NCI-H2227 (cell line): ENCODE measurements around the gene SARS2.

ENCODE experiments used
- DNase-seq: peaks from one replicate; lab custom pipeline; 2025; ENCODE audit not compliant: unreplicated experiment; lab: John Stamatoyannopoulos, UW

SARS2 gene

DNA sequence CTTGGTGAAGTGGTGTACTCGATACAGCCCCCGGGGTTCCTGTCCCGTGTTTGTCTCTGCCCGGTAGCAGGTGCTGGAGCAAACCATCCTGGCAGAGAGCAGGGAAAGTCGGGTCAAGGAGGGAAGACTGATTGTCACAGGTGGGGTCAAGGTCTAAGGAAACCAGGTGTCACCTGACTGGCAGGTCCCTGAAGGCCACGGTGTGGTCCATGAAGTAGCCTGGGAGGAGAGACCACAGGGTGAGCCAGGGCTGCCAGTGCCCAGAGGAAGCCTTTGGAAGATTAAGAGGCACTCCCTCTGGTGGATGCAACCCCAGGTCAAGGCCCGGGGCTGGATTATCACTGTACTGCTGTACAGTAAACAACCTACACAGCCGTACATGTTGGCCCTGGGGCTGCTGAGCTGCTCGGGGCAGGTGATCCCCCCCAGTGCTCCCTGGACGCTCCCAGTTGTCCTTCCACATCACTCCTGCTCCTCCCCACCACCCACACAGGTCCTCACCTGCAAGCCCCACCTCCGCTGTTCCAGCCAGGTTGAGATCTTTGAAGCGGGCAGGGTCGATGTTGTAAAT lies 12.6 kb downstream of the SARS2 start:
- DNase-seq = no peak

DNA sequence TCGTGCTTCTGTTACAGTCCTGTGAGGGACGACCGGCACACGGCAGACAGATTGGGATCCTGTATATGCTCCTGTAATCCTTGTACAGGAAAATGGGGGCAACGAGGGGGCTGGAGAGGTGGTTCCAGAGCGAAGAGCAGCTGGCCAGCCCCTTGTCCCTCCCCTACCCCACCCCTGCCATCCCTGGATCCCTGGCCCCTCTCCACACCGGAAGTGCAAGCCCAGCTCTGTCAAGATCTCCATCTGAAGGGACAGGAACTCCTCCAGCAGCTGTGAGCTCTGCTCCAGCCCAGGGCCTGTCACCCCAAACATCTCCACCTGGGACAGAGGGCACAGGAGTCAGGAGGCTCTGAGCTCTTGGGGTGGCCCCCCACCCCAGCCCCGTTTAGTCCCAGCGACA lies 13.0 kb downstream of the SARS2 start:
- no peak for DNase-seq

DNA sequence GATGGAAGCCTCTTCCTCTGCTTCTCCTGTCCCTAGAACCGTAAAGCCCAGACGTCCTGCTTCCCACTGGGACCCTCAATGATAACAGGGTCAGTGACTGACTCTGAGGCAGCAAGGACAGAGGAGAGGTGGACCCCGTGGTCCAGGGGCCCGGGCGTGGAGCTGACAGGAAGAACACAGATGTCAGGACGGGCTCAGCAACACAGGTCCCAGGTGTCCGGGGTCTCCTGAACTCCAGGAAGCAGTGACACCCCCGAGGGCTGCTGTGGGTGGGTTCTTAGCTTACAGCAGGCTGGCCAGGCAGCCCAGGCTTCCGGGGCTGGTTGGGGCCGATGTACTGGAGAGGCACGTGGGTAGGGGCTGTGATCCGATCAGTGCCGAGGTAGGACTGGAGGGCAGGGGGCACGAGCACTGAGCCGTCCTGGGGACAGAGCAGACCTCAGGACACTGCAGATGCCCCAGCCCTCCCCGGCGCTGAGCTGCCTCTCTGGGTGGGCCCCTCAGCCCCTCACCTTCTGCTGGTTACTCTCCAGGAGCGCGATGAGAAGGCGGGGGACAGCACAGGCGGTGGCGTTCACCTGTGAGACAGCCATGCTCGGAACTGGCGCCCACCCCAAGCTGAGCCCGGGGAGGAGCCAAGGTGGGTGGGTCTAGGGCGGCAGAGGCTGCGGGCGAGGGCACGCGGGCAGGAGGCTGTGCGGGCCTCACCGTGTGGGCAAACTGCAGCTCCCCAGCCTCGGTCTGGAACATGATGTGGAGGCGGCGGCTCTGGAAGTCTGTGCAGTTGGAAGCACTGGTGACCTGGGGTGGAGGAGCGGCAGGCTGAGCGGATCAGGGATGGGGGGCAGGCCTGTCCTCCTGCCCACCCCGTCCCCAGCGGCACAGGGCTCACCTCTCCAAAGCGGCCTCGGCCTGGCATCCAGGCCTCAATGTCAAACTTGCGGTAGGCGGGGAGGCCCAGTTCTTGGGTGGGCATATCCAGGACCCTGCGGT lies 14.9 kb downstream of the SARS2 start:
- DNase-seq = no peak

DNA sequence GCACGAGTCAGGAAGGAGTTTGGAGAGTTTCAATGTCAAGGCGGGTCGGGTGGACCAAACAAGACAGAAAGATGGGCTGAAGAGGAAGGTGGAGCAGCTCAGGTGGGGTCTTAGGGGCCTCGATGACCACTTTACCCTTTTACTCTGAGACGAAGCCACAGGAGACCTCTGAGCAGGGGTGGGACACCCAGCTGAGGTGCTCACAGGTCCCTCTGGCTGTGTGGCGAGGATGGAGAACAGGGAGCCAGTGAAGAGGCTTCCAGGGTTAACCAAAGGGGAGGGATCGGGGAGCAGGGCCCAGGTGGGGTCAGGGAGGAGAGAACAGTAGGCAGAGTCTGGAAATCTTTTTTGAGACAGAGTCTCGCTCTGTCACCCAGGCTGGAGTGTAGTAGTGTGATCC lies 16.6 kb downstream of the SARS2 start:
- DNase-seq = no peak

DNA sequence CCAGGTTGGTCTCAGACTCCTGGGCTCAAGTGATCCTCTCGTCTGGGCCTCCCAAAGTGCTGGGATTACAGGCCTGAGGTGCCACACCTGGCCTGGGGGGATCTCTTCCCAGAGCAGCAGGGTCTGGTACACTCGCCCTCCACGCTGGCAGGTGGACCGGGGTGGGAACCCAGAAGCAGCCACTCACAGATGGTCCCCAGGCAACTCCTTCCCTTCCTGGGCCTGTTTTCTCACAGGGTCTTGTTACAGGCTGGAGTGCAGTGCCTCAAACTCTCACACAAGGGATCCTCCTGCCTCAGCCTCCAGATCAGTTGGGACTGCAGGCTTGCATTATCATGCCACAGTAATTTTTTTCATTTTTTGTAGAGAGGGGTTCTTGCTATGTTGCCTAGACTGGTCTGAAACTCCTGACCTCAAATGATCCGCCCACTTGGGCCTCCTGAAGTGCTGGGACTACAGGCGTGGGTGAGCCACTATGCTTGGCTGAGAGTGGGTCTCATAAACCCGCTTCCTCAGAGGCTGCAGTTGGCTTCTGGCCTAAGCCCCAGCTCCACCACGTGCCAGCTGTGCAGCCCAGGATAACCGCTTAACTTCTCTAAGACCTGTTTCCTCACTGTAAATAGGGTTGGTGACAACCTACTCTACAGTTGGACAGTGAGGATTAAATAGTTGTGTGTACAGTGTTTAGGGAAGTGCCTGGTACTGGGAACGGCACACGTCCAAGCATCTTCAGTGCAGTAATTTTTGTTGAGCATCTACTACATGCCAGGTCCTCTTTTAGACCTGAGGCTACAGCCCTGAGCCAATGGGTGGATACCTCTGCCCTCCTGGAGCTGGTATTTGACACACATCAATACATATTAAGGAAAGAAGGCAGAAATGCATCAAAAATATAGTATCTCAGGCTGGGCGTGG lies 17.7 kb downstream of the SARS2 start:
- DNase-seq = no peak

DNA sequence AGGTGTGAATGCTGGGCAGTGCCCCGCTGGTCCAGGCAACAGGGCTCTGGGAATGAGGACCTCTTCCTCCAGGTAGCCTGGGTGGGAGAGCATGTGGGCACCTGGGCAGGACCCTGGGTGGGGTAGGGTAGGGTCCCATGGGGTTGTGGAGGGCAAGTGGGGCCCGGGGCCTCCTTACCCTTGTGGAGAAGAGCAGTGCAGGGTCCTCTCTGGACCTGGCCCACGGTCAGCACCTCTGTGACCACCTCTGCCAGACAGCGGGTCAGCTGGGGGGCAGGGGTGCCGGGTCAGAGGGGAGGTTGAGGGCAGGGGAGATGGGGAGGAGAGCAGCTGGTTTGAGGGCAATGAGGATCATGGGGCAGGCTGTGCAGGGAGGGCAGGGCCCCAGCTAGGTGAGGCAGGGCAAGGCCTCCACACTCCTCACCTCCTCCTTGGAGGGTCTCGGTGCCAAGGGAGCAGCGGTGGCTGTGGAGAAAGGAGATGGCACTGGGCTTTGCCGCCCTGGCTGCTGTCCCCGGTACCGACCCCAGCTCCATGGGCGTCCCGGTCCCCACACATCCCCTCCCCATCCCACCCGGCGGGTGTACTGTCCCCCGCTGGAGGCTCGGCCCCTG lies 19.1 kb downstream of the SARS2 start:
- DNase-seq = no peak

DNA sequence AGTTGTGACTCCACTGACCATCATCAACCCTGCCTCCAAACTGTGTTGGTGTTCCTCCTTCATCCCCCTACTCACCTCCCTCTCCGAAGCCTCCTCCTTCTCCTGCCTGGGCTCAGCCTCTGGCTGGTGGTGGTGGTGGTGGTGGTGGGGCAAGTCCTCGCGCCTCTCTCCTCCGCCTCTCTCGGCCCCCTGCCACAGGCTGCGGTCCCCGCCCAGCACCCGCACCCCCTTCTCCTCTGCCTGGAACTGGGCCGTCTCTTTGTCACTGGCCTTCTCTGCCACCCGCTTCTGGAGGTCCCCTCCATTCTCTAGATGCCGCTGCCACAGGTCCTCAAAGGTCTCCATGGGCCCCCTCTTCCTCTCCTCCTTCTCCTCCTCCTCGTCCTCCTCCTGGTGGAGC lies 20.1 kb downstream of the SARS2 start:
- no peak for DNase-seq

DNA sequence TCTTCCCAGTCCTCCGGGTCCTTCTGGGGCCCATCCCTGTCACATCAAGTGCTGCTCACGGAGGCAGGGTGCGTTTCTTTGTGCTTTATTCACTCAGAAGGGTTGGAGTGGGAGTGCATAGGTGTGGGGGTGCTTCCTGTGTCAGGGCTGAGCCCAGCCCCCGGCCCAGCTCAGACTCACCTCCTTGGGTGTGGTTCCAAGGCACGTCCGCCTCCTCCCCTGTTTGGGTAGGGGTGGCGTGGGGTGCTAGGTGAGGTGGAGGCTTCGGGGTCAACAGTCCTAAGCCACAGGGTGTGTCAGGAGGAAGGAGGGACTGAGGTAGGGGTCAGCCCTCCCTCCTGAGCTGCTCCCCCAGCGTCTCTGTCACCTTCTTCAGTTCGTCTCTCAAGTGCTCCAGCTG lies 21.7 kb downstream of the SARS2 start:
- no peak for DNase-seq

DNA sequence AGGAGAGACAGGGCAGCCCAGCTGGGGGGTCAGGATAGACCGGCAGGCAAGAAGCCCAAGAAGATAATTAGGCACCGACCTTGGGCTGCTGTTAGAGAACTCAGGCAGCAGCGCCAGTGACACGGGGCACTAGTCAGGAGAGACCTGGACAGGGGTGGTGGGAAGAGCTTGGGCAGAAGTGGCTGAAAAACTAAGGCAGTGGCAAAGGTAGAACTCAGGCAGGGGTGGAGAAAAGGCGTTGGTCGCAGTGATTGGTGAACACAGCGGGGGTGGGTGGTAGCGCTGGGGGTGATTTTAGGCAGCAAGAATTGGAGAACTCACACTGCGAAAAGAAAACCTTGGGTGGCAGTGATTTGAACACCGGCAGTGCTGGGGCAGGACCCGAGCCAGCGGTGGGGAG lies 22.9 kb downstream of the SARS2 start:
- no peak for DNase-seq

DNA sequence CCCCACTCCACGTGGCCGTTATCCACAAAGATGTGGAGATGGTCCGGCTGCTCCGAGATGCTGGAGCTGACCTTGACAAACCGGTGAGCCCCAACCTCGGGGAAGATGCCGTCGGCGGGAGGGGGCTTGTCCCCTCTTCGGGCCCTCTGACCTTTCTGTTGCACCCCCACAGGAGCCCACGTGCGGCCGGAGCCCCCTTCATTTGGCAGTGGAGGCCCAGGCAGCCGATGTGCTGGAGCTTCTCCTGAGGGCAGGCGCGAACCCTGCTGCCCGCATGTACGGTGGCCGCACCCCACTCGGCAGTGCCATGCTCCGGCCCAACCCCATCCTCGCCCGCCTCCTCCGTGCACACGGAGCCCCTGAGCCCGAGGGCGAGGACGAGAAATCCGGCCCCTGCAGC lies 23.3 kb downstream of the SARS2 start:
- no peak for DNase-seq

DNA sequence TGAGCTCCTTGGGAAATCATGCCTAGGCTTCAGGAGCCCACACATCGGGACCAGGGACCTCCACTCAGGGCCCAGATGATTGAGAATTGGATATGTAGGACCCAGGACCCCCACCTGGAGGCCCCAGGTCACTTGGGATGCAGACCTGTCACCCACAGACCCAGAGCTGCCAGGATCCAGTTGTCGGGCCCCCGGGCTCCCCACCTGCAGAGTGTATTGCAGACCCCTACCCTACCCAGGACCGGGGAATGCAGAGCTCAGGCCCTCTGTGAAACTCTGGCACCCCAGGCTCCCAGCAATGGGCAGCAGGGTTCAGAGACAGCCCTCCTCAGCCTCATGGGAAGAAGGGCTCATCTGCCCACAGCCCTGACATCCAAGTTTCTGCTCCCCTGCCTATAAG lies 24.9 kb downstream of the SARS2 start:
- no peak for DNase-seq

DNA sequence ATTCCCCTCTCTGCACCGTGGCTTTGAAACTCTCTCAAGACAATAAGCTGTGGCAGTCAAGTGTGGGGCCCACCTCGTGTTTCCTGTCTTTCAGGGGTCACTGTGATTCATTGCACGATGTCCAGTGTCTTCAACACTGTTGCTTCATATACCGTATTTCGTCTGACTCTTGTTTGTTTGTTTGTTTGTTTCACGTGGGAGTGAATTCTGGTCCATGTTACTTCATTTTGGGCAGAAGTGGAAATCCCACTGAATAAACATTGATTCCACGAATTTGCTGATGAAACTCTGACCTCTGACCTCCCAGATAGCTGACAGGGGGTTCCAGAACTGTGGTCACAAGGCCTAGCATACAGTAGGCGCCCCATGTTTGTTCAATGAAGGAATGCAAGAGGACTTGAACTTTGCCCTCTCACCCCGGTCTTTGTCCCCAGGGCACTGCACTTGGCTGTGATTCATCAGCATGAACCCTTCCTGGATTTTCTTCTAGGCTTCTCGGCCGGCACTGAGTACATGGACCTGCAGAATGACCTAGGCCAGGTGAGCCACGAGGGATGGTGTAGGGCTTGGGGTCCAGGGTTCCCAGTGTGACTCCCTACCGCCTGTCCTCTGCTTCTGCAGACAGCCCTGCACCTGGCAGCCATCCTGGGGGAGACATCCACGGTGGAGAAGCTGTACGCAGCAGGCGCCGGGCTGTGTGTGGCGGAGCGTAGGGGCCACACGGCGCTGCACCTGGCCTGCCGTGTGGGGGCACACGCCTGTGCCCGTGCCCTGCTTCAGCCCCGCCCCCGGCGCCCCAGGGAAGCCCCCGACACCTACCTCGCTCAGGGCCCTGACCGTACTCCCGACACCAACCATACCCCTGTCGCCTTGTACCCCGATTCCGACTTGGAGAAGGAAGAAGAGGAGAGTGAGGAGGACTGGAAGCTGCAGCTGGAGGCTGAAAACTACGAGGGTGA lies 25.7 kb downstream of the SARS2 start:
- no peak for DNase-seq

DNA sequence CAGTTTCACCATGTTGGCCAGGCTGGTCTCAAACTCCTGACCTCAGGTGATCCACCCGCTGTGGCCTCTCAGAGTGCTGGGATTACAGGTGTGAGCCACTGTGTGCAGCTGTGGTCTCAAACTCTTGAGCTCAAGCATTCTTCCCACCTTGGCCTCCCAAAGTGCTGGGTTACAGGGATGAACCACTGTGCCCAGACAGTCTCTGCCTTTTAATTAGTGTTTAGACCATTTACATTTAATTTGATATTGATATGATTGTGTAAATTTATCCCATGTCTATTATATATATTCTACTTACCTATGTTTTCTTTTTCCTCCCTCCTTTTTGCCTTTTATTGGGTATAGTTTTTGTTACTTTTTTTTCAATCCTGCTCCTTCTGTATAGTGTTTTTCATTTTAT lies 28.9 kb downstream of the SARS2 start:
- no peak for DNase-seq

DNA sequence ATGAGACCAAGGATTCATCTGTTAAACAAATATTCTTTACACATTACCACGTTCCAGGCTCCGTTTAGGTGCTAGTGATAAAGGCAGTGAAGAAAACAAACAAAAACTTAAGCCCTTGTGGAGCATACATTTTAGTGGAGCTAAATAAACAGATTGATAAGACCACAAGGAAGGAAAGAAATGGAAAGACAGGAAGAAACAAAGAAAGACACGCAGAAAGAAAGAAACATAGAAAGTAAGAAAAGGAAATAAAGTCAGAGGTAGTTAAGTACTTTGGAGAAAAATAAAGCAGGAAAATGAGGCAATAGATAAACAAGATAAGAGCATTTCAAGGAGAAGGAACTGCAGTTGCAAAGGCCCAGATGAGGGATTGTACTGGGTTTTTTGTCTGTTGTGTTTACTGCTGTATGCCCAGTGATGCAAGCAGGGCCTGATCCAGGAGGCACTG lies 29.8 kb downstream of the SARS2 start:
- DNase-seq = no peak

DNA sequence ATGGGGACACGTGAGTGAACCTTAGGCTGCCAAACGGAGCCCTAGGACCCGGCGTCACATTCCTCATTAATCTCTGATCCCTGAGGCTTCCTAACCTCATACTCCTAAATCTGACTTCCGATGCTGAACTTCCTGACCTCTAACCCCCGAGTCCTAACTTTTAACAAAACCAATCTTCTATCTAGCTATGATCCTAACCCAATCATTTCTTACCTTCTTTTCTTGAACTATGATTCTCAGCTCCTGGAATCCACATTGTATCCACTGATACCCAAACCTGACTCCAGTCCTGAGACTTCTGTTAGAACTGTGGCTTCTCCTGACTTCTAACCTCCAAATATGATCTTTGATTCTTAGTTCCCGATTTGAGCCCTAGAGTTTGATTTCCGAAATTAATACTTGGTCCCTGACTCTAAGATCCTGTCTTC lies 30.3 kb downstream of the SARS2 start:
- DNase-seq = no peak

DNA sequence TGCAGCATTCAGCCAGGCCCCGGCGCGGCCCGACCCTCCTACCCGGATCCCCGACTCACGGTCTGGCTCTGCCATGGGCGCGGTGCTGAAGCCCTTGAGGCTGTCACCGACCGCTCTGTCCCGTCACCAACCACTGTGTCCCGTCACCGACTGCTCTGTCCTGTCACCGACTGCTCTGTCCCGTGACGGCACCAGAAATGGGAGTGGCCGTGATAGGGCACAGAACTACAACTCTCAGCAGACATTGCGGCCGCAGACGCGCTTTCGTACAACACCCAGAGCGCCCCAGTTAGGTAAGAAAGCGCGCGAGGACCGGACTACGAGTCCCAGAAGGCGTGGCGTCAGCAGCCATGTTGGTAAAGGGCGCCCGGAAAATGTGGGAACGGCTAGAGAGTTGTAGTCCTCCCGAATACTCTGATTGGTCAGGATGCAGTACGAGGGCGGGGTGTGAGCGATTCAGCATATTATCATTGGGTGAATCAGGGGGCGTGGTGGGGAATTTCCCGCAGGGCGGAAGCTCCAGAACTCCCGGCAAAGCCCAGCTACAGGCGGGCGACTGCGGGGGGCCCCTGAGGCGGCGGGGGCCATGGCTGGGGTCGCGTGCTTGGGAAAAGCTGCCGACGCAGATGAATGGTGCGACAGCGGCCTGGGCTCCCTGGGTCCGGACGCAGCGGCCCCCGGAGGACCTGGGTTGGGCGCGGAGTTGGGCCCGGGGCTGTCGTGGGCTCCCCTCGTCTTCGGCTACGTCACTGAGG lies 30.9 kb downstream of the SARS2 start, which contains the start of the genes NFKBIB and SIRT2:
TSS of gene NFKBIB (plus strand) at position 523 of the 755 bp plus-strand sequence. CDS start at position 587, 64 bp downstream.
TSS of gene SIRT2 (minus strand) at position 172 of the 755 bp plus-strand sequence. CDS start at position 75, 97 bp downstream.
- DNase-seq = peak; percentile 100

DNA sequence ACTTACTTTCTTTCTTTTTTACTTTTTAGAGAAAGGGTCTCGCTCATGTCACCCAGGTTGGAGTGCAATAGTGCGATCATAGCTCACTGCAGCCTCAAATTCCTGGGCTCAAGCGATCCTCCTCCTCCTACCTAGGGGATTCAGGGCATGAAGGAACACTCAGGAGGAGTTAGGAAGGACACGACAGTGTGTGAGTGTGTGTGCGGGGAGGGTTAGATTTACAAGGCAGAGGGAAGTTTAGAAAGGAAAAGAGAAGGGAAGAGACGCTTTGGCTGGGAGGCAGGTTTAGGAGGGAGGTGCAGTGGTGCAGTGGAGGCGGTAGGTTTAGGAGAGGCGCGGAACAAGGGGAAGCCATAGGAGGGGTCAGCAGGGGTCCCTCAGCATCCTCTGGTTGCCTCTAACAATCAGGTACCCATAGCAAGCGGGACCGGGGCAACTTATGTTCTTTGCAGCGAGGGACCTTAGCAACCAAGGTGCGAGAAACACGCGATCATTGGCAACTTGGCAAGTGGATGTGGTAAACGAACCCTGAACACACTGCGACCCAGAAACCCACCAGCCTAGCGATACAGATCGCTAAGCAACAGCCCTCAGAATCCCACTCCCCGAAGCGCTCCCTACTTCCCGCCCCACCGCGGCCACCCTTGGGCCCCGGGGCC lies 31.6 kb downstream of the SARS2 start:
- DNase-seq = peak; percentile 80

DNA sequence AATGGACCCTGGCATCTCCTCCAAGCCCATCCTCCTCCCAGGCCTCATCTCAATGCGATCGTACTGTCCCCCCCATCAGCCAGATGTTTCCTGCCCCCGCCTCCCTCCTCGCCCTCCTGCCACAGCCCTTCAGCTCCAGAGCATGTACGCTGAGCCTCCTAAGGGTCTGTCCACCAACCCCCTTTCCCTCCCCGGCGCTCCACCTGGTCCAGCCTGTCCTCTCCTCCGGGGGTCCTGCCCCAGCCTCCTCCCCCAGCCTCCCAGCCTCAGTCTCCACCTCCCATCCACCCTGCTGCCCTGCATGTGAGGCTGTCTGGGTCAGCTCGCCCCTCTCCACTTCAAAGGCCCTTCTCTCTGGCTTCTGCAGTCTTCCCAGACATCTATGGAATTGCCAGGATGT lies 35.6 kb downstream of the SARS2 start:
- no peak for DNase-seq
